Activated CD4-positive, alpha-beta T cell treated with anti-CD3 and anti-CD28 coated beads, Interleukin-2, amount 10 ng/mL, durations not matched to agents 7 days and 5 days (primary cell): ENCODE measurements around the gene MCRS1. TPM values are rescaled to one million over a fixed set of nuclear protein-coding genes. Genes with fewer than 3 reads are reported as not detected.

Source experiments
- CTCF ChIA-PET: fragments of 350-600 bp; sonication (Branson Sonifier 250); formaldehyde crosslinking; loops from one replicate; lab custom pipeline; 2021; ENCODE audit warnings: antibody characterized with exemption; lab: Charles Lee
- POLR2A ChIA-PET: fragments of 350-600 bp; sonication (Branson Sonifier 250); formaldehyde crosslinking; loops from one replicate; lab custom pipeline; 2021; ENCODE audit warnings: antibody characterized with exemption; lab: Charles Lee
- DNase-seq: peaks from one replicate; pipeline ENCODE4 v3.0.0-alpha.2; 2020
- H3K27ac Mint-ChIP-seq: one replicate; pipeline ENCODE4 v1.8.0; 2021; ENCODE audit warnings: mild to moderate bottlenecking, moderate library complexity, mixed read lengths
- H3K27me3 Mint-ChIP-seq: one replicate; pipeline ENCODE4 v1.8.0; 2021; ENCODE audit warnings: mixed read lengths
- H3K36me3 Mint-ChIP-seq: one replicate; pipeline ENCODE4 v1.8.0; 2021; ENCODE audit warnings: low read depth, mixed read lengths
- H3K4me1 Mint-ChIP-seq: one replicate; pipeline ENCODE4 v1.8.0; 2021; ENCODE audit warnings: mixed read lengths
- H3K4me3 Mint-ChIP-seq: one replicate; pipeline ENCODE4 v1.8.0; 2021; ENCODE audit warnings: mild to moderate bottlenecking, moderate library complexity, mixed read lengths
- H3K9me3 Mint-ChIP-seq: one replicate; pipeline ENCODE4 v1.8.0; 2021; ENCODE audit warnings: mixed read lengths
- total RNA-seq, 2 experiments: library from RNA; stranded (reverse); gene quantifications; one replicate each; pipeline ENCODE4 v1.2.3, GENCODE V29; 2021

MCRS1 gene
- total RNA-seq, 2 experiments from 2014 or later: 85.3 to 89.2 TPM

- Mint-ChIP-seq H3K27ac (peak overlapping the region; percentile 19), H3K9me3 (peaks cover 2% of the 10 kb centered on the region), H3K27me3 (no peaks in the 10 kb centered on the region), H3K4me3 (no peak overlapping the region), H3K4me1 (no peaks in the 10 kb centered on the region), H3K36me3 (peaks cover 5% of the 10 kb centered on the region)
- ChIA-PET POLR2A (interaction anchor here (0.6 to 0.7 kb wide), 2 partner anchors 17 to 123 kb away, joined by 3 to 5 read pairs; no protein-coding TSS in a partner anchor), CTCF (interaction anchor here (0.6 to 1.2 kb wide), 5 partner anchors 8 to 222 kb away, joined by 3 to 4 read pairs (median 3); partner anchors contain the start of gene SPATS2)
- DNase-seq: no peak
Observed at GRCh38 chr12:49588721-49589516, 21.0 kb upstream of the MCRS1 start.

GRCh38 chr12:49588281-49588680, 20.3 kb upstream of the MCRS1 start:
- H3K36me3 Mint-ChIP-seq: peaks cover 5% of the 10 kb centered on the region
- H3K27ac Mint-ChIP-seq: peak overlapping the region; percentile 19
- H3K27me3 Mint-ChIP-seq: no peaks in the 10 kb centered on the region
- peaks cover 2% of the 10 kb centered on the region for H3K9me3 Mint-ChIP-seq
- H3K4me1 Mint-ChIP-seq: no peaks in the 10 kb centered on the region
- H3K4me3 Mint-ChIP-seq: no peak overlapping the region
- DNase-seq: no peak
- ChIA-PET POLR2A (no interaction called here), CTCF (interaction anchor here (0.6 to 1.2 kb wide), 3 partner anchors 12 to 81 kb away, joined by 3 to 4 read pairs (median 4); no protein-coding TSS in a partner anchor)

DNA sequence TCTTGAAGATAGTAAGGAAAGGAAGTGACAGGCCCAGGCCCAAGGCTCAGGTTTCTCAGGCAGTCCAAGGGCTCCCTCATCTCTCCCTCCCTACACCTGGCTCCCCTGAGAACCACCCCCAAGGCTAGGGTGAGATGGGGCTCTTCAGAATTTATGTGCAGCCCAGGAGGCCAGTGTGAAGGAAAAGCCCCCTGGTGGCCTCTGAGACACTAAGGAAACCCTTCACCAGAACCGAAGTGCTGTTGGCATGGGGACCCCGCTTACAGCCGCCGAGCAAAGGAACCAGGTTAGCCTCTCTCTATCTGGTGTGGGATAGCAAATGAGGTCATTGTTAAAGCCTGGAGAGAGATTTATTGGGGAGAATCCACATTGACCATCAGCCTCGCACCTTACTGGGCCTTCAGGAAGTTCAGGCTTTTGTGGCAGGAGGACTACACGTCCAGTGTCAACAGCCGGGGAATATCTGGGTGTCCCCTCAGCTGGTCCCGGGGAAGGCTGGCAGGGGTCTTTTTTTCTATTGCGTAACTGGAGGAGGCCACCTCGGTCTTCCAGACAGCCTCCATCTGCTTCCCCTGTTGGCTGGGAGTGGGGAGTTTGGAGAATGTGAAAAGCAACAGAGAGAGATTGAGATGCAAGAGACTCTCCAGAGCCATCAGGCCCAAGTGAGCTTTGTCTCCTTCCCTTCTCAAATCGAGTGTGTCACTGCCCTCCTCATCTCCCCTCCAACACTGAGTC, 19.4 kb upstream of the MCRS1 start:
- H3K4me1 Mint-ChIP-seq: peaks cover 3% of the 10 kb centered on the region
- ChIA-PET CTCF (interaction anchor here (1.2 kb wide), 1 partner anchor 13 kb away, joined by 3 read pairs; no protein-coding TSS in a partner anchor), POLR2A (no interaction called here)
- DNase-seq: no peak
- peaks cover 2% of the 10 kb centered on the region for H3K9me3 Mint-ChIP-seq
- no peak overlapping the region for H3K27ac Mint-ChIP-seq
- no peak overlapping the region for H3K4me3 Mint-ChIP-seq
- H3K36me3 Mint-ChIP-seq: peaks cover 7% of the 10 kb centered on the region
- no peaks in the 10 kb centered on the region for H3K27me3 Mint-ChIP-seq

DNA sequence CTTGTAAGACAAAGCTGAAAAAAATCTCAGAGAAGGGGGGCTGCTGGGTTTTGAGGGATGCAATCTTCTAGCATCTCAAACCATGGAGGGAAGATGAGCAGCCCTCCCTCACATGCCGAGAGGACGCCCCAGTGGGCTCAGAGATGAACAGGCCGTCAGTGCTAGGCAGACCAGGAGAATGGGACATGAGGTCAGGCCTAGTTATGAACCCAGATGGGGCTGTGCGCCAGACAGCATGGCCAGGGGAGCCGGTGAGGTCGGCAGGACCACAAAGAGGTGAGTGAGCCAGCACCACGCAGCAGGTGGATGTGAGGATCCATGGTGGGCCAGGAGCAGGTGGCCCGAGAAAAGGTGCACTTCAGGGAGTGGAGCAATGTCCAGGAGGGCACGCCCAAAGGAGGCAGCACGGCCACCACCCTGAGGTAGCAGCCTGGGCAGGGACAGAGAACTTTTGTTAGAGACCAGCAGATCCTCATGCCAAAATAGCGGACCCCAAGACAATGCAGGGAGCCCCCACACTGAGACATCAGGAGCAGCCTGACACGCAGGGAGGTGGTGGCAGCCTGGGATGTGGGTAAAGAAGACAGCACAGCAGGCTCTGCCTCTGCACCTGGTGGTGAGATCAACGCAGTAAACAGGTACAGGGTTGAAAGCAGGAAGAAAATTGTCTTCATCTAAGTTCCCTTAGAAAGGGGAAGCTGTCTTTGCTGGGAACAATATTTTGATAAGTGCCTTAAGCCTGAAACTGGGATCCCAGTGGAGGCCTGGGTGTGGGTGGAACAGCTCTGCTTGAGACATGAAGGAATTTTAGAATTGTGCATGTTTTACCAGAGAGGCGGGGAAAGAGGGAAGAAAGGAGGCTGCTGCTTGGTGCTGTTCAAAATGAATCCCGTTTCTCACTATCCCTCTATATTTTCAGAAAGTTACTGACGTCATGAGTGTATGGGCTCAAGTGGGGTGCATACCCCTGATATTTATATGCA, 17.8 kb upstream of the MCRS1 start:
- CTCF ChIA-PET: interaction anchor here (0.7 kb wide), 1 partner anchor 220 kb away, joined by 4 read pairs; no protein-coding TSS in a partner anchor
- POLR2A ChIA-PET: interaction anchor here (0.6 kb wide), 1 partner anchor 79 kb away, joined by 3 read pairs; no protein-coding TSS in a partner anchor
- H3K9me3 Mint-ChIP-seq: no peaks in the 10 kb centered on the region
- DNase-seq: no peak
- H3K36me3 Mint-ChIP-seq: peaks cover 3% of the 10 kb centered on the region
- H3K27ac Mint-ChIP-seq: no peak overlapping the region
- no peaks in the 10 kb centered on the region for H3K27me3 Mint-ChIP-seq
- H3K4me3 Mint-ChIP-seq: no peak overlapping the region
- peaks cover 14% of the 10 kb centered on the region for H3K4me1 Mint-ChIP-seq

- ChIA-PET CTCF (interaction anchor here (0.6 to 1.3 kb wide), 2 partner anchors 18 to 54 kb away, joined by 3 read pairs; no protein-coding TSS in a partner anchor), POLR2A (no interaction called here)
- no peaks in the 10 kb centered on the region for H3K27me3 Mint-ChIP-seq
- H3K9me3 Mint-ChIP-seq: no peaks in the 10 kb centered on the region
- DNase-seq: no peak
- H3K27ac Mint-ChIP-seq: no peak overlapping the region
- H3K36me3 Mint-ChIP-seq: peaks cover 2% of the 10 kb centered on the region
- no peak overlapping the region for H3K4me3 Mint-ChIP-seq
- H3K4me1 Mint-ChIP-seq: peaks cover 21% of the 10 kb centered on the region
Observed at GRCh38 chr12:49584591-49584990, 16.6 kb upstream of the MCRS1 start.

DNA sequence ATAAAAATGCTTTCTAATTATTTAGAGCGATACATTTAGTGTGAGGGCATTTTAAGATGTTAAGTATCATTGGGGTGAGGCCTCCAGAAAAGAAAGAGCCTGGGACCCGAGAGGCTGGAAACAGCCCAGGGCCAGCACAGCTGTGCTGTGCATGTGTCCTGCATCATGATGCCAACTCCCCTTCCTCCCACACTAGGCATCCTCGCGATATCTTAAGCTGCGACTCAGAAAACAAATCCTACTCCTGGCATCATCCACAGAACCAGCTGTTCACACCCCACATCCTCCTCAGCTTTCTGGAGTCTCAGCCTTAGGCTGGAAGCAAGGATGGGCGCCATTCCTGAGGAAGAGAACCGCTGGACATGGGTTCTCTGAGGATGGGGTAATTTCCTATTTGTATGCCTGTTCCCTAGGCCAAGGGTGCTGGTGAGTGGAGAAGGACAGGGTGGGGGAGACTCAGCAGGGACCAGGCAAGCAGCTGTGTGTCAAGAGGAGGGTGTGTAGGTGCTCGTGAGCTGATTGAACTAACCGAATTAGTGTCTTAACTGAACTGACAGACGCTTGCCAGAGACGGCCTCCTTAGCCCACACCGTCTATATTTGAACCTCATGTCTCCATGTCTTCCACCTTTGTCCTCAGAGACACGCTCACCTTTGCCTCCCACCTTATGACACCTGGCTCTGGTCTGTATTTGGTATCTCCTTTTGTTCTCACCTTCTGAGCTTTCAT, 15.6 kb upstream of the MCRS1 start:
- H3K9me3 Mint-ChIP-seq: no peaks in the 10 kb centered on the region

GRCh38 chr12:49582850-49583249, 14.9 kb upstream of the MCRS1 start:
- no peak for DNase-seq
- POLR2A ChIA-PET: no interaction called here
- Mint-ChIP-seq H3K27me3 (no peaks in the 10 kb centered on the region), H3K9me3 (no peaks in the 10 kb centered on the region), H3K36me3 (peaks cover 2% of the 10 kb centered on the region), H3K4me1 (peaks cover 22% of the 10 kb centered on the region), H3K27ac (no peak overlapping the region), H3K4me3 (no peak overlapping the region)
- CTCF ChIA-PET: interaction anchor here (0.5 to 1.5 kb wide), 2 partner anchors 20 to 614 kb away, joined by 4 to 5 read pairs; no protein-coding TSS in a partner anchor

More for the DNA sequence above, 15.6 kb upstream of the MCRS1 start:
- Mint-ChIP-seq H3K36me3 (peaks cover 2% of the 10 kb centered on the region), H3K27me3 (no peaks in the 10 kb centered on the region), H3K4me3 (no peak overlapping the region), H3K4me1 (peaks cover 22% of the 10 kb centered on the region), H3K27ac (no peak overlapping the region)
- DNase-seq: no peak
- ChIA-PET POLR2A (no interaction called here), CTCF (interaction anchor here (1.3 to 1.5 kb wide), 2 partner anchors 16 to 19 kb away, joined by 3 to 4 read pairs; no protein-coding TSS in a partner anchor)

- H3K4me1 Mint-ChIP-seq: peaks cover 22% of the 10 kb centered on the region
- H3K9me3 Mint-ChIP-seq: no peaks in the 10 kb centered on the region
- H3K27me3 Mint-ChIP-seq: no peaks in the 10 kb centered on the region
- ChIA-PET POLR2A (no interaction called here), CTCF (interaction anchor here (4.0 kb wide), 1 partner anchor 11 kb away, joined by 22 read pairs; no protein-coding TSS in a partner anchor)
- no peak overlapping the region for H3K4me3 Mint-ChIP-seq
- no peak for DNase-seq
- no peak overlapping the region for H3K27ac Mint-ChIP-seq
- peaks cover 2% of the 10 kb centered on the region for H3K36me3 Mint-ChIP-seq
Observed at GRCh38 chr12:49582201-49582600, 14.3 kb upstream of the MCRS1 start.

DNA sequence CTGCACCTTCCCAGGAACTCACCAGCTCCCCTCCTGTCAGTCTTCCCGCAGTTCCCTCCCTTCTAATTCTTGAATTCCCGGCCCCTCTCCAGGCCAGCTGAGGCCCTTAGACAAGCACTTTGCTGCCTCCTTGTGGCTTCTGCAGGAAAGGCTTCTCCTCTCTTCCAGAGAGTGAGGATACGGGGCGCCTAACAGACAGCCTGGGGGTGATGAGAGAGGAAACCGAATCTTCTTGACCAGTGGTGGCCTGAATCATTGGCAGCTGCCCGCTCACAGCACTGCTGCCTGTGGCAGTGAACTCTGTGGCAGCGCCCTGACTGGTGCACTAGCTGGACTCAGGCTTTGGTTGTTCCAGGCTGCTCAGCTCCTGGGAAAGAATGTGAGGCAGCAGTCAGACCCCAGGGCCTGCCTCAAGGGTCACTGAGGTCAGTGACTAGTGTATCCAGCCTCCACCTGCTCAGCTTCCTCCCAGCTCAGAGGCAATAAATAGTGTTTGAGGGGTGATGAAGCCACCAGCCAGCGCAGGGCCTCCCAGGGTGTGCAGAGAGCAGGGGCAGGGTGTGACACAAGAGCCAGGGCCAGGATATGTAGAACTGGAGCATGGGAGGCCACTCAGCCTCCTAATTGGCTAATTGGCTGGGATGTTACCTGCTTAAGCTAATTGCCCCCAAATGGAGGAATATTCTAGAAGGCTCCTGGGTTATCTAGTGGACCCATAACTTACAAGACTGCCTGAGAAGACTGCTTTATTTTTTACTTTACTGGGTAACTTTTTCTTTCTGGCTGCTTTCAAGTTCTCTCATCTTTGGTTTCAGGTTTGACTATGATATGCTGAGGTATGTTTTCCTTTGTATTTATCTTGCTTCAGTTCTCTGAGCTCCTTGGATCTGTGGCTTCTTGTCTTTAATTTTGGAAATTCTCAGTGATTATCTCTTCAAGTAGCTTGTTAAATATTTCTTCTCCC, 12.9 kb upstream of the MCRS1 start:
- Mint-ChIP-seq H3K27me3 (no peaks in the 10 kb centered on the region), H3K27ac (peak overlapping the region; percentile 22), H3K4me3 (no peak overlapping the region), H3K4me1 (peaks cover 22% of the 10 kb centered on the region), H3K36me3 (peaks cover 2% of the 10 kb centered on the region), H3K9me3 (no peaks in the 10 kb centered on the region)
- peak; percentile 75 for DNase-seq
- ChIA-PET CTCF (interaction anchor here (0.6 to 4.0 kb wide), 21 partner anchors 8 to 292 kb away, joined by 3 to 22 read pairs (median 3); partner anchors contain the start of genes PRPF40B and SPATS2), POLR2A (no interaction called here)

DNA sequence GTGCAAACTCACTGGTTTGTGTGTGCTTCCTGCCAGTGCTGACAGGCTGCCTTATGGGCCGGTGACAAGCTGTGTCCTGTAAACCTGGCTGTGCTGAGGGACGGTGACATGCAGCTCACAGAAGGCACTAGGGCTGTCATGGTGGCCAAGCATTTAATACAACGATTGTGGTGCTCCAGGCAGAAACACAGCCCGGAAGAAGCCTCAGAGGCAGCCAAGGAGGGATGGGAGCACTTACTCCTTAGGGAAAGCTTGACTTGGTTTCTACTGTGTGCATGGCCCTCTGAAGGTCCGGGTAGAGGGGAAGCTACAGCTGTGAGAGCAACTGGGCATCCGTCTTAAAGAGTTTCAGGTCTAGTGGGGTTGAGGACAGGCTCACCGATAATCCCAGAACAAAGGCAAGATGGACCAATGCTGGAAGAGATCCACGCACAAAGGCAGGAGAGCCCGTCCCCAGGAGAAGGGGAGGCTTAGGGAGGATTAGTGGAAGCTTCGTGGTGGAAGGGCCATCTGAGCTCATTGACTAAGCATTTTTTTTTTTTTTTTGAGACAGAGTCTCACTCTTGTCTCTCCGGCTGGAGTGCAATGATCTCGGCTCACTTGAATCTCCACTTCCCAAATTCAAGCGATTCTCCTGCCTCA, 10.7 kb upstream of the MCRS1 start:
- CTCF ChIA-PET: interaction anchor here (0.6 to 4.0 kb wide), 8 partner anchors 8 to 220 kb away, joined by 3 to 22 read pairs (median 3); partner anchors contain the start of gene SPATS2
- Mint-ChIP-seq H3K27ac (no peak overlapping the region), H3K27me3 (no peaks in the 10 kb centered on the region), H3K36me3 (peaks cover 2% of the 10 kb centered on the region), H3K4me1 (peaks cover 22% of the 10 kb centered on the region), H3K9me3 (no peaks in the 10 kb centered on the region), H3K4me3 (no peak overlapping the region)
- DNase-seq: no peak
- POLR2A ChIA-PET: no interaction called here
